ENCODE data around the gene FAM181B. TPM values are rescaled to one million over a fixed set of nuclear protein-coding genes. Genes with fewer than 3 reads are reported as not detected.

Gene FAM181B
- total RNA-seq, 1 experiment from 2014 or later = 0.69 TPM

- no TSS peak for BruUV-seq (replicated peaks)
- no peak for DNase-seq (ENCODE audit: low read depth, low spot score)
- intact Hi-C loops (cut with micrococcal nuclease; ENCODE audit: unreplicated experiment) (no loop called here), in situ Hi-C loops (cut with HindIII; ENCODE audit: low pct_unique_long_range_greater_than_20kb, low sequenced_read_pairs) (no loop called here)
- CTCF ChIA-PET = no interaction called here
- Histone ChIP-seq H3K27me3 (ENCODE audit: control insufficient read depth, insufficient read depth, low read length) (peaks cover 2% of the 10 kb centered on the region; the same call in 1 of the 2 replicates), H3K4me3 (ENCODE audit: low read depth in 2 of 2, low read length in 2 of 2) (no peak overlapping the region), H3K27ac (ENCODE audit: low read length) (no peak overlapping the region), H3K4me1 (ENCODE audit: control insufficient read depth, insufficient read depth, low read length) (no peaks in the 10 kb centered on the region), H3K36me3 (ENCODE audit: control insufficient read depth, insufficient read depth, low read length) (no peaks in the 10 kb centered on the region), H3K9me3 (ENCODE audit: control insufficient read depth, insufficient read depth, low read depth, low read length) (no peaks in the 10 kb centered on the region)
- POLR2A ChIA-PET = no interaction called here
- ATAC-seq = no peak
- no peak for TF ChIP-seq POLR2AphosphoS5 (IDR thresholded peaks at IDR 0.05; ENCODE audit: low read depth, low read length)
- TF ChIP-seq REST (IDR thresholded peaks at IDR 0.05; ENCODE audit: insufficient read depth in 1 of 2, low read depth in 2 of 2, low read length in 1 of 2) = no peak
- TF ChIP-seq CTCF (IDR thresholded peaks at IDR 0.05) = no peak
- TF ChIP-seq TCF7L2 (IDR thresholded peaks at IDR 0.05; ENCODE audit: low read depth, low read length) = no peak
- no peak for TF ChIP-seq SIN3A (IDR thresholded peaks at IDR 0.05; ENCODE audit: borderline replicate concordance, insufficient read depth, low read depth, low read length)
These were observed 9.6 kb downstream of the FAM181B start for GRCh38 chr11:82724026-82724425.

GRCh38 chr11:82722231-82722630, 11.4 kb downstream of the FAM181B start:
- TF ChIP-seq REST (IDR thresholded peaks at IDR 0.05; ENCODE audit: insufficient read depth in 1 of 2, low read depth in 2 of 2, low read length in 1 of 2) = no peak
- no peak for TF ChIP-seq CTCF (IDR thresholded peaks at IDR 0.05)
- TF ChIP-seq TCF7L2 (IDR thresholded peaks at IDR 0.05; ENCODE audit: low read depth, low read length) = no peak
- TF ChIP-seq POLR2AphosphoS5 (IDR thresholded peaks at IDR 0.05; ENCODE audit: low read depth, low read length) = no peak
- no peak for TF ChIP-seq SIN3A (IDR thresholded peaks at IDR 0.05; ENCODE audit: borderline replicate concordance, insufficient read depth, low read depth, low read length)
- no peak overlapping the region for H3K4me3 ChIP-seq (ENCODE audit: low read depth in 2 of 2, low read length in 2 of 2)
- H3K27me3 ChIP-seq (ENCODE audit: control insufficient read depth, insufficient read depth, low read length) = peaks cover 2% of the 10 kb centered on the region; the same call in 1 of the 2 replicates
- no TSS peak for BruUV-seq (replicated peaks)
- POLR2A ChIA-PET = no interaction called here
- H3K9me3 ChIP-seq (ENCODE audit: control insufficient read depth, insufficient read depth, low read depth, low read length) = no peaks in the 10 kb centered on the region
- H3K36me3 ChIP-seq (ENCODE audit: control insufficient read depth, insufficient read depth, low read length) = no peaks in the 10 kb centered on the region
- intact Hi-C loops (cut with micrococcal nuclease; ENCODE audit: unreplicated experiment) = no loop called here
- H3K4me1 ChIP-seq (ENCODE audit: control insufficient read depth, insufficient read depth, low read length) = no peaks in the 10 kb centered on the region; the same call in 1 of the 2 replicates
- CTCF ChIA-PET = no interaction called here
- no peak for DNase-seq (ENCODE audit: low read depth, low spot score)
- ATAC-seq = no peak
- no peak overlapping the region for H3K27ac ChIP-seq (ENCODE audit: low read length)
- in situ Hi-C loops (cut with HindIII; ENCODE audit: low pct_unique_long_range_greater_than_20kb, low sequenced_read_pairs) = no loop called here

Data from Panc1 (cell line).